Pons (tissue), 1 donor: ENCODE results near the gene KLHDC7B.
A peak's percentile ranks its signal among the peaks of the same experiment; 100 is the strongest.
"Not testable (repeated sequence)": the region's sequence is repeated elsewhere in the genome, so short reads cannot be mapped to it uniquely, and the experiment has no call there.

Experiments
- DNase-seq: peaks from one replicate; pipeline ENCODE4 v3.0.0-alpha.2; 2016; ENCODE audit warnings: low spot score

The KLHDC7B gene

DNA sequence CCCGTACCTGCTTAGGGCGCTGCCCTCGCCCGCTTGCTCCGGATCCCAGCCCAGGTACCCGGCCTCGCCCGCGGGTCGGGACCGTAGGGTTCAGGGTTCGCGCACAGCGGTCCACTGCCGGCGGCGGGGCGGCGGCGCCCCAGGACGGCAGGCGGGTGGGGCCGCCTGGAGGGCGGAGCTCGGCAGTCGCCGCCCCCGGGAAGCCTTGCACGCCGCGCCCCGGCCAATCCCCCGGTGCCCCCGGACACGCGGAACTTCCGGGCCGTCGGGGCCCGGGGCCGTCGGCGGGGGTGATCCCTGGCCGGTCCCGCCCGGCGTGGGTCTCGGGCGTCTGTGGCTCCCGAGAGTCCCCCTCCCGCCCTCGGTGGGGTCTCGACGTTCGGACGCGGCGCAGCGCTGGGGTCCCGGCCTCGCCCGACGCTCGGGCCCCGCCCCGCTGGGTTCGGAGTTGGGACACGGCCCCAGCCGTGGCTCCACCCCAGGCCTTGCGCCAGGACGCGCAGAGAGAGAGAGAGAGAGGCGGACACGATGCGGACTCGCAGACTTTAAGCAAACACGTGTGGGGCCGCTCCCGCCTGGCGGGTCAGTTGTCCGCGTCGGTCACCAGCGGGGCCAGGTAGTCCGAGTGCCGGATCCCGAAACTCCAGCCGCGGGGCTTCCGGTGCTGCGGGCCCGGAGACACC is 15.7 kb upstream of the KLHDC7B start, which contains the start of gene TYMP:
Gene TYMP (minus strand): TSS at position 116 of the 683 bp plus-strand sequence. CDS start 303 bp downstream, outside the sequence.
- DNase-seq = no peak

DNA sequence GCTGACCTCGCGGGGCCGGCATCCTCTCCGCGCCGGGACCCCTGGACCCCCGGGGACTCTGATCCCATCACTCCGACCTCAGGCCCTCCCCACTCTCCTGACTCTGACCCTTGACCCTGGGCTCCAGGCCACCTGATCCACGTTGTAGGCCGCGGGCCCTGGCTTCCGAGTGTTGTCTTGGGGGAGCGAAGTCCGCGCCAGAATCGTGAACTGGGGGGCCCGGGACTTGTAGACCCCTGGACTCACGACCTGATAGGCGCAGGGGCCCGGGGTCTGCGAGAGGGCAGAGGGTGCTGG is 15.2 kb upstream of the KLHDC7B start:
- DNase-seq = no peak

DNA sequence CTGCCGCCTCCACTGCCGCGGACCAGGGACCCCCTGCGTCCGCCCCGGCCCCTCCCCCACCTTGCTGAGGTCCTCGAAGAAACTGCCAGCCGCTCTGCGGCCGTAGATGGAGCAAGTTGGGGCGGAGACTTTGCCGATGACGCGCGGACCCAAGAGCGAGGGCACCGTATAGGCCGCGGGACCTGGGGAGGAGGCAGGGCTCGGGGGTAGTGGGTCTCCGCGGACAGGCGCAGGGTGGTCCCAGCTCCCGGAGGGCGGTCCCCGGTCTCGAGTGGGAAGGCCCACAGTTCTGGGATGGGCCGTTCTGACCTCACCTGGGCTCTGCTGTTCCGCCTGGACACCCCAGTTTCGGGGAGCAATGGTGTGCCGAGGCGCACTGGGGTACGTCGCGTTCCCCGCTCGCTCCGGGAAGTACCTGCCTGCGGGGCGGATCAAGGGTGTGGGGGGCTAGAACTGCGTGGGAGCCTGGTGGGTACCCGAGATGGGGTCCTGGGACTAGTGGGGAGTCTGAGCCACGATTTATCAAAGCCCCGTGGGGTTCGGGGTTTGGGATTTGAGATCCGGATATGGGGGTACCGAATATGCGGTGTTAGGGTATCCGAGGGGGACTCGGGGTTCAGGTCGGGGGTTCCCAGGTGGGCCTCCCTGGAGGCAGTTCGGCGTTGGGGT is 14.7 kb upstream of the KLHDC7B start:
- peak; percentile 39 for DNase-seq

DNA sequence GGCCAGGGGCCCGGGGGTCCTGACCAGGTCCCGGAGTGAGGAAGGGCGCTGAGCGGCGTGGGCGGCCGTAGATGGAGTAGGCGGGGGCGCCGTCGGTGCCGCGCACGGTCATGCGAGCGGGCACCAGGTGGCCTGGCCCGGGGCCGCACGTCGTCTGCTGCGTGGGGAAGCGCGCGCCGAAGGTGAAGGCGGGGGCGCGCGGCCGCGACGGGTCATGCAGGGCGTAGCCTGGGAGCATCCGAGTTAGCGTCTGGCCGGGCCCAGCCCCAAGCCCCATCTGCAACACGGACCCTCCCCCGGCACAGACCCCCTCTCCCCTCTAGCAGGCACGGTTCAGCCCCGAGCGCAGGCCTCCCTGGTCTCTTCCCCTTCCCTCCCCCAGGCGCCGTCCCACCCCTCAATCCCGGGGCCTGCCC is 14.1 kb upstream of the KLHDC7B start:
- DNase-seq = no peak

DNA sequence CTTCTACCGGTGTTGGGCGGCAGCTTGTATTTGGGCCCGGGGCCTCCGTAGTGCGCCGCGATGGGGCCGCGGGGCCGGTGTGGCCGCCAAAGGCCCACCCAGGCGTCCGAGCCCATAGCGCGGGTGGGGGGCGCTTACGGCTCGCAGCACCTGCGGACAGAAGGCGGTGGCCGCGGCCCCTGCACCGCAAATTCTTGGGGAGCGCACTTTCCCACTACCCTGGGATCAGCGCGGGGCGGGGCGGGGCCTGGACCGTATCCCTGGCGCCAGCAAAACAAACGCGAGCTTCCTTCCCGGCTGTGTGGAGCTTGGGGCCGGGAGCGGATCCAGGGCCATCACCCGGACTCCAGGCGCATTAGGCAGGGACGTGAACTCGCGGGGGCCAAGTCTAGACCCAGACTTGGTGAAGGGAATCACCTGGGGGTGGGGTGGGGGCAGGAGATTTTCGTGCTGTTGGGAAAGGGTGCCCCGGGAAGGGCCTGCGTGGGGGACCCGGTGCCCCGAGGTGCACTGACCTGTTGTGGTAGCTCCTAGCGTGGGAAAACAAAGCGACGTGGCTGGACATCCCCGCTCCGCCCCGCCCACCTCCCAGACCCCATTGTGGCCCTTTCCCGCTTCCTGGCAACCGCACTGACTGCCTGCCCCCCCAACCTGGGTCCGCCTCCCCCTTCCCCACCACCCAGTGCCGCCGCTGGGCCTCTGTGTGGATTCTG is 13.6 kb upstream of the KLHDC7B start:
- DNase-seq = no peak

DNA sequence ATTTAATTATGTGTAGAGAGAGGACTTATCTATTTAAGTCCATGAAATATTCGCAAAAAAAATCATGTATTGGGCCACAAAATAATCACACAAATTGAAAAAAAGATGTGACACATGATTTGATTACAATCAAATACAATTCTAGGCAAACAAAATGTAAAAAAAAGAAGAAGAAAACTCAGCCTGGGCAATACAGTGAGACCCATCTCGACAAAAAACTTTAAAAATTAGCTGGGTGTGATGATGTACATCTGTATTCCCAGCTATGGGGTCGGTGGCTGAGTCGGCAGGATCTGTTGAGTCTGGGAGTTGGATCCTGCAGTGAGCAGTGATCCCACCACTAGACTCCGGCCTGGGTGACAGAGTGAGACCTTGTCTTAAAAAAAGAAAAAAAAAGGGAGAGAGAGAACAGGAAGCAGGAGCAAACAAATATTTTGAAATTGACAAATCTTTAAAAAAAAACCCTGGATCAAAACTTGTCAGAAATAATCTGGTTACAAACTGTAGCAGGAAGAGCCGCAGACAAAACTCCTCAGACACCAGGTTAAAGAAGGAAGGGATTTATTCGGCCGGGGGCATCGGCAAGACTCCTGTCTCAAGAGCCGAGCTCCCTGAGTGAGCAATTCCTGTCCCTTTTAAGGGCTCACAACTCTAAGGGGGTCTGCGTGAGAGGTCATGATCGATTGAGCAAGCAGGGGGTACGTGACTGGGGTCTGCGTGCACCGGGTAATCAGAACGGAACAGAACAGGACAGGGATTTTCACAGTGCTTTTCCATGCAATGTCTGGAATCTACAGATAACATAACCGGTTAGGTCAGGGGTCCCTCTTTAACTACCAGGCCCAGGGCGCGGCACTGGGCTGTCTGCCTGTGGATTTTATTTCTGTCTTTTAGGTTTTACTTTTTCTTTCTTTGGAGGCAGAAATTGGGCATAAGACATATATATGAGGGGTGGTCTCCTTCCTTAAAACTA is 12.6 kb upstream of the KLHDC7B start:
- DNase-seq = no peak

DNA sequence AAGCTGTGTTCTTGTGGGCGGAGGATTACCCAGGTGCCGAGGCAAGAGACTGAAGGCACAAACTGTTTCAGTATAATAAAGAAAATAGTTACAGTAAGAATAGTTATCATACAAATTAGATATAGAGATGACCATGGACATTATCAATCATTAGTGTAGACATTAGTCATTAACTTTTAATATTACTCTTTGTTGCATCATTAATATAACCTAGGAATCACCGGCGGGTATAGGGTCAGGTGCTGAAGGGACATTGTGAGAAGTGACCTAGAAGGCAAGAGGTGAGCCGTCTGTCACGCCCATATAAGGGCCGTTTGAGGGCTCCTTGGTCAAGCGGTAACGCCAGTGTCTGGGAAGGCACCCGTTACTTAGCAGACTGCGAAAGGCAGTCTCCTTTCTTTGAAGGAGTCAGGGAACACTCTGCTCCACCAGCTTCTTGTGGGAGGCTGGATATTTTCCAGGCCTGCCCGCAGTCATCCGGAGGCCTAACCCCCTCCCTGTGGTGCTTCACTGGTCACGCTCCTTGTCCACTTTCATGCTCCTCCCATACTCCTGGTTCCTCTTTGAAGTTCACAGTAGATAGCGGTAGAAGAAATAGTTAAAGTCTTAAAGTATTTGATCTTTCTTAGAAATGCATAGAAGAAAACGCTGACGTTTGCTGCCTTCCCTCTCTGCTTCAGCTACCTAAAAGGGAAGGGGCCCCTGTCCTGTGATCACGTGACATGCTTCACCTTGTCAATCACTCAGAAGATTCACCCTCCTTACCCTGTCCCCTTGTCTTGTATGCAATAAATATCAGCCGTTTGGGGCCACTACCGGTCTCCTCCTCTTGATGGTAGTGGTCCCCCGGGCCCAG is 11.6 kb upstream of the KLHDC7B start:
- DNase-seq = not testable (repeated sequence)

DNA sequence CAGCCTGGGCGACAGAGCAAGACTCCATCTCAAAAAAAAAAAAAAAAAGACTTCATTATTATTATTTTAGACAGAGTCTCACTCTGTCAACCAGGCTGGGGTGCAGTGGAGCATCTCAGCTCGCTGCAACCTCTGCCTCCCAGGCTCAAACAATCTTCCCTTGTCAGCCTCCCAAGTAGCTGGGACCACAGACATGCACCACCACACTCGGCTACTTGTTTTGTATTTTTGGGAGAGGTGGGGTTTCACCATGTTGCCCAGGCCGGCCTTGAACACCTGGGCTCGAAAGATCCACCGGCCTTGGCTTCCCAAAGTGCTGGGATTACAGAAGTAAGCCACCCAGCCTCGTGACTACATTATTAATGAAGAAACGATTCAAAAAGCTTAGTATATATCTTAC is 10.6 kb upstream of the KLHDC7B start:
- DNase-seq = no peak

DNA sequence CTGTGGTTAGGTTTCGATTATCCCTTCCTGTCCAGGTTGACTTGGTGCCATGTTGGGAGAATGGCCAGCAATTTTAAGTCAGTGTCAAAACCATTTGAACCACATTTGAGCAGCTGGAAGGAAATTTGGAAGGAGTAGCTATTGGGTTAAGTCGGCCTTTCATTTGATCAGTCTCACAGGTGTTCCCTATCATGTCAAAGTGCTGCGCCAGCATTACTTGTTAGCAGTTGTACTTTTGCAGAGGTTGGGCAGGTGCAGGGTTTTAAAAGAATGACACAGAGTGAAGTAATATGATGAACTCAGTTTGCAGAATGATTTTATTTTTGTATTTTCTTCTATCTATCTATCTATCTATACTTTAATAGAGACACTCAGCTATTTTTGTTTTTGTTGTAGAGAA is 9.5 kb upstream of the KLHDC7B start:
- DNase-seq = no peak

DNA sequence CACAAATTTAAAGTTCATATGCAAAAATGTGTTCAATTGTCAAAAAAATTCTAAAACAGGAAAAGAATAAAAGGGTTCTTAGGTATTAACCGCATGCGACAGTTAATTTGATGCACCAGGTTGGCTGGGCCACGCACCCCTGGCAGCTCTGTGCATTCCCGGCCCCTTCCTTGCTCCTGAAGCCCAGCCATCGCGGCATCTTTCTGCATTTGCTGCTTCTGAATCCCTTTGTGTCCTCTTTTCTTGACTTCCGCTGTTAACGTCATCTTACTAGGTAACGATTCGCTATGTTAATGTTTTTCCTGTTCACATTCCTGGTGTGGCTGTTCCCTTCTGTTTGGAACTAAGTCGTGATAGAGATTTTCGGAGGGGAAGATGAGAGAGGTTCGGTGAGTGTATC is 7.9 kb upstream of the KLHDC7B start:
- no peak for DNase-seq

DNA sequence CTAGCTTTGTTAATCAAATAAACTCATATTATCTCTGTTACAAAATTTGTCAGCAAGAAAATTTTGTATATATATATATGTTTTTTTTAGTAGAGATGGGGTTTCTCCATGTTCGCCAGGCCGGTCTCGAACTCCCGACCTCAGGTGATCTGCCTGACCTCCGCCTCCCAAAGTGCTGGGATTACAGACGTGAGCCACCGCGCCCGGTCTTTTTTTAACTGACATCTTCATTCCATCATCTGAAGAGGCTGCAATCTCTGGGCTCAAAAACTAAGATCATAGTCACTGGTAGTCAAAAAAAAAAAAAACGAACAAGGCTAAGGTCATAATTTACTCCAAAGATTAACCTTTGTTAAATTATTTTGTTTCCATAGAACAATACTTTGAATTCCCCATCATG is 5.3 kb upstream of the KLHDC7B start:
- DNase-seq = no peak

DNA sequence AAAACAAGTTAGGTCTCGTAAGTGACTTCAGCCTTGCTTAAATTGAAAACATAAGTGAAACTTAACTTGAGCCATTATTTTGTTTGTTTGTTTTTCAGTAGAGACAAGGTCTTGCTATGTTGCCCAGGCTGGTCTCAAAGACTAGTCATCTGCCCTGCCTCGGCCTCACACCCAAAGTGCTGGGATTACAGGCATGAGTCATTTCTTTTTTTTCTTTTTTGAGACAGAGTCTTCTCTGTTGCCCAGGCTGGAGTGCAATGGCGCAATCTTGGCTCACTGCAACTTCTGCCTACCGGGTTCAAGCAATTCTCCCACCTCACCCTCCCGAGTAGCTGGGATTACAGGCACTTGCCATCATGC is 4.1 kb upstream of the KLHDC7B start:
- not testable (repeated sequence) for DNase-seq

DNA sequence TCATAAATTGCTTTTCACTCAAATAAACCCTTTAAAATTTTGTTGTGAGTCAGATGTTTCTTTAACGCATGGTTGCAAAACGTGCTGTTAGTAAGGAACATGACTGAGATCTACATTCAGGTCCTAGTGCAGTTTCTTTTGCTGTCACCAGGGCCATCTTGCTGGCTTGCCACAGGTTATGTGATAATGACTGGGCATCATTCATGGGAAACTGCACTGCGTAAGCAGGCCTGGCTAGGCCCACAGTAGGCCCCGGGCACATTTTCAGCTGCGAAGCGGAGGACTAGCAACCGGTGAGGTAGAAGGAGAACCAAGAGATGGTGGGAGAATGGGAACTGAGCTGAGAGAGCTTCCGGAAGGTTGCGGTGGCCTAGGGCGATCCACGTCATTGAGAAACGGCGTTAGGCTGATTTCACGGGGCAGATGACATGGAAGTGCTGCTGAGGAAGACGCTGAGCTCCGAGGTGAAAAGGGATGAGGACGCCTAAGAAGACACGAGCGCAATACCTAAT is 3.2 kb upstream of the KLHDC7B start:
- no peak for DNase-seq

DNA sequence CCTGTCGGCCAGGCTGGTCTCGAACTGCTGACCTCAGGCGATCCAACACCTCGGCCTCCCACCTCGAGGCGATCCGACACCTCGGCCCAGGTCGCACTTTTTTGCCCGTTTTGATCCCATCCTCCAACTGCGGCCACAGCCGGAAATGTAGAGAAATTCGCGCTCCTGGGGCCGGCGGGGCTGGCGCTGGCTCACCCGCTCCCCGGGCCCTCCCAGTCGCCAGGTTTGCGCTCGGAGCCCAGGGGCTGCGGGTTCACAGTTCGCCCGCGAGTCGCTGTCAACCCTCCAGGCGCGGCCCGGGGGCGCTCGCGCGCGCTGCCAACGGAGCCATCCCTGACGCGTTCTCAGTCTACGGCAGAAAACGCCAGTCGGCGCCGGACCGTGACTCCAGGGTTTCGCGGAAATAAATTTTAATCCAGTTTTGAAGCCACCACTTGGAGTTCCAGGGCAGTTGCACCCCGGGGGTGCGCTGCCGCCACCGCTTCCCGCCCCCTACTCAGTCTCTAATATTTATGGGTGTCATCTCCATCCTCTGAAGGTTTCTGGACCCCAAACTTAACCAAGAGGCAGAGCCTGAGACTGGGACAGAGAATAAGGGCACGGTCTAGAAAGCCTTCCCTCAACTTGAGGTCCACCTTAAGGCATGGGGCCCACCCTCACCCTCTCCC is 1.5 kb upstream of the KLHDC7B start:
- no peak for DNase-seq

DNA sequence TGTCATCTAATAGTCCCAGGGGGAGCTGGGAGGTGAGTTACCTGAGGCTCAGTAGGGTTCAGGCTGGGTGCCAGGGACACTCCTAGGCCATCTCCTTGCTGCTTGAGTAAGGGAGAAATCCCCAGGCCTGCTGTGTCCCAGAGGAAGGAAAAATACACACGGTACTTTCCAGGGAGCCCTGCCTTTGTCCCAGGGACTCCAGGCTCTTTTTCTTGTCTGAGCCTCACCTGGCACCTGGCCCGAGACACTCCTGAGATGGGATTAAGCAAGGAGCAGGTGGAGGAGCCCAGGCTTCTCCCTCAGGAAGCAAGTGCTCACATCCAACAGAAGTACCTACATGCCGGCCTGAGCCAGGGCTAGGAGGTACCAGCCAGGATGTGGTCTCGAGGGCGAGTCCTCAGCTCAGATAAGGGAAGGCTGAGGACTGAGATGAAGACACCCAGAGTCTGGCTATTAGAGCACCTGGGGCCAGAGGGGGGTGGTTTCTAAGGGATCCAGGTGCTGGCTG is 899 bp upstream of the KLHDC7B start:
- no peak for DNase-seq

DNA sequence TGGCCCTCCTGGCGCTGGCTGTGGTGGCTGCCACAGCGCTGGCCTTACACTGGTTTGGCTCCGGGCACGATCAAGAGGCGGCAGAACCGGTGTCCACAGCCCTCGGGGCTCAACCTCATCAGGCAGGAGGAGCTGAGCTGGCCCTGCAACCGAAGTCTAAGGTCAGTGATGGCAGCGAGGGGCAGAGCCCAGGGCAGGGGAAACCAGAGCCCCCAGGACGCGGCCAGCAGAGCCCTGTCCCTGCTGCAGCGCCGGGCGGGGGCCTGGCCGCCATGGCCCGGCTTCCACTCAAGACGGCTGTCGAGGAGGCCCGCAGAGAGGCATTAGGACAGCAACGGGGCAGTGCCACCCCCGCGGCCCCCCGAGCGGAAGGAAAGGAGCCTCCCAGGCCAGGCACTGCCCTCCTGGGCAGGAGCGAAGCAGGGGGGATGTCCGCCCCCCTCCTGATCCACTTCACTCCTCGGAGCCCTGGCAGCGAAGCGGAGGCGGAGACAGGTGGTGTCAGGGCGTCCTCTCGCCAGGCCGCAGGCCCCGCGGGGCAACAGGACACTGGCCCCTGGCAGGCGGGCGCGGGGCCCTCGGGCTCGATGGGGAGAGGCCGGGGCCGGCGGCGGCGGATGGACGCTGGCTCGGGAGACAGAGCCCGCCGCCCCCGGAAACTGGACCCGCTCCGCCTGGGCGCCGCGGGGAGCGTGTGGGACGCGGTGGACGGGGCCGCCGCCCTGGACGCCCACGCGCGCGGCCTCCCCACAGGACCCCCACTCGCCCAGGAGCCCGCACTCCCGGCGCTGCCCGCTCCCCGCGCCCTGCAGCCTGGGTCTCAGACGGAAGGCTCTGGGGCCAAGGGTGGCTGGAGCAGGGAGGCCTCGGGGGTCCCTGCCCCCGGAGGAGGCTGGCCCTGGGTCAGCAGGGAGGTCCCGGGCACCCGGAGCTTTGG is 895 bp downstream of the KLHDC7B start:
- DNase-seq = no peak

DNA sequence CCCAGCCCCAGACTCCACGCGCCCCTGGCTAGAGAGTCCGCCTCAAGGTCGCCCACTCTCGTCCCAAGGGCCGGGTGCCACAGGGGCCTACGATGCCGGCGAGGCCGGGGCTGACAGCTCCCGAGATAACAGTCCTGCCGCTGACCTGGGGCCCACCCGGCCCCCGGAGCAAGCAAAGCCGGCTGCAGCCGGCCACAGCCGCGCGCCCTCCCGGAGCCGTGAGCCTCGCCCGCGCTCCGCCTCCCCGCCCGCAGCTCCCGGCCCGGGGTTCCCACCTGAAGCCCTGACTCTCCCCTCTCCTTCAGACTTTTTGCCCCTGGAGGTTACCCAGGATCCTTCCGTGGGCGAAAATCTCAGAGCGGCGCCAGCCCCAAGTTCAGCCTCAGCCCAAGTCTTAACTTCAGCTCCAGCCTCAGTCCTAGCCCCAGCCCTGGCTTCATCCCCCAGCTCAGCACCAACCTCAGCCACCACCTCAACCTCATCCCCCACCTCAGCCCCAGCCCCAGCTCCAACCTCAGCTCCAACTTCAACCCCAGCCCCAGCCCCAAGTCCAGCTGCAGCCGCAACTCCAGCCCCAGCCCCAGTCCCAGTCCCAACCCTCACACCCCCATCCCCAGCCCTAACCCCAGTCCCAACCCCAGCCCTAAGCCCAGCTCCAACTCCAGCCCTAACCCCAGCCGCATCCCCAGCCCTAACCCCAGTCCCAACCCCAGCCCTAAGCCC is 1.7 kb downstream of the KLHDC7B start:
- no peak for DNase-seq
